Cardiac muscle cell (in vitro differentiated cells and primary cell): ENCODE measurements around the gene OR52A5. TPM values are rescaled to one million over a fixed set of nuclear protein-coding genes. Genes with fewer than 3 reads are reported as not detected.

Experiments
- DNase-seq, 2 donors: peaks; one replicate each; pipeline versions ENCODE4 v3.0.0 to v3.0.0-alpha.2; 2010 to 2017; ENCODE audit warnings: low read depth in 1 of 2, low spot score in 1 of 2
- H3K27ac ChIP-seq: fragments of 200-600 bp; sonication (generic); 2 replicates; pipeline ENCODE4 v1.5.1; 2016
- H3K27me3 ChIP-seq: fragments of 200-600 bp; sonication (generic); 2 replicates; pipeline ENCODE4 v1.6.0; 2016; ENCODE audit warnings: control low read depth
- H3K36me3 ChIP-seq: fragments of 200-600 bp; sonication (generic); 2 replicates; pipeline ENCODE4 v1.5.1; 2016; ENCODE audit warnings: control low read depth
- H3K4me1 ChIP-seq: fragments of 200-600 bp; sonication (generic); 2 replicates; pipeline ENCODE4 v1.8.1; 2017; ENCODE audit warnings: low read depth, mild to moderate bottlenecking, mixed run types
- H3K4me3 ChIP-seq: fragments of 200-600 bp; sonication (generic); 2 replicates; pipeline ENCODE4 v1.5.1; 2016; ENCODE audit warnings: mild to moderate bottlenecking
- H3K9me3 ChIP-seq: fragments of 200-600 bp; sonication (generic); 2 replicates; pipeline ENCODE4 v1.5.1; 2017; ENCODE audit warnings: low read depth, mild to moderate bottlenecking, control low read depth
- CTCF ChIP-seq: IDR thresholded peaks from 2 replicates; pipeline ENCODE4 v1.5.1; 2012; ENCODE audit warnings: low read depth, mild to moderate bottlenecking, low read length
- polyA plus RNA-seq: library from polyadenylated mRNA; unstranded; fragments of >200 nt; fragmentation: Nextera tagmentation; extraction: Ambion mirVana; gene quantifications from 2 replicates; pipeline ENCODE4 v1.2.1, GENCODE V29; 2016
- total RNA-seq: library from RNA; depleted of rRNA; stranded (reverse); fragments of >200 nt; gene quantifications from 2 replicates; pipeline ENCODE4 v1.2.3, GENCODE V29; 2016

Gene OR52A5
- total and polyA plus RNA-seq, 2 experiments from 2014 or later: not detected

- no peak overlapping the region for H3K4me3 ChIP-seq
- H3K9me3 ChIP-seq: no peaks in the 10 kb centered on the region
- no peak for DNase-seq
- no peak overlapping the region for H3K27ac ChIP-seq
- H3K36me3 ChIP-seq: no peaks in the 10 kb centered on the region
- no peaks in the 10 kb centered on the region for H3K27me3 ChIP-seq
- H3K4me1 ChIP-seq: no peaks in the 10 kb centered on the region
- TF ChIP-seq CTCF: no peak
These were observed 19.3 kb downstream of the OR52A5 start for GRCh38 chr11:5118893-5119292.

- no peak for TF ChIP-seq CTCF
- DNase-seq: no peak
- Histone ChIP-seq H3K4me1 (no peaks in the 10 kb centered on the region), H3K9me3 (no peaks in the 10 kb centered on the region), H3K36me3 (no peaks in the 10 kb centered on the region), H3K27ac (no peak overlapping the region), H3K27me3 (no peaks in the 10 kb centered on the region), H3K4me3 (no peak overlapping the region)
These were observed 20.6 kb downstream of the OR52A5 start for GRCh38 chr11:5117588-5117987.

GRCh38 chr11:5115339-5115738, 22.8 kb downstream of the OR52A5 start:
- Histone ChIP-seq H3K4me3 (no peak overlapping the region), H3K4me1 (no peaks in the 10 kb centered on the region), H3K27me3 (no peaks in the 10 kb centered on the region), H3K9me3 (no peaks in the 10 kb centered on the region), H3K36me3 (no peaks in the 10 kb centered on the region), H3K27ac (no peak overlapping the region)
- DNase-seq: no peak
- no peak for TF ChIP-seq CTCF

GRCh38 chr11:5107285-5107684, 30.9 kb downstream of the OR52A5 start:
- TF ChIP-seq CTCF: no peak
- no peaks in the 10 kb centered on the region for H3K27me3 ChIP-seq
- H3K36me3 ChIP-seq: no peaks in the 10 kb centered on the region
- no peak overlapping the region for H3K27ac ChIP-seq
- H3K9me3 ChIP-seq: no peaks in the 10 kb centered on the region
- no peaks in the 10 kb centered on the region for H3K4me1 ChIP-seq
- DNase-seq: no peak
- H3K4me3 ChIP-seq: no peak overlapping the region

GRCh38 chr11:5103066-5103465, 35.1 kb downstream of the OR52A5 start:
- no peak for DNase-seq
- no peak for TF ChIP-seq CTCF
- Histone ChIP-seq H3K27ac (no peak overlapping the region), H3K9me3 (no peaks in the 10 kb centered on the region), H3K4me3 (no peak overlapping the region), H3K27me3 (no peaks in the 10 kb centered on the region), H3K36me3 (no peaks in the 10 kb centered on the region), H3K4me1 (no peaks in the 10 kb centered on the region)

- Histone ChIP-seq H3K4me3 (no peak overlapping the region), H3K27me3 (no peaks in the 10 kb centered on the region), H3K36me3 (no peaks in the 10 kb centered on the region), H3K27ac (no peak overlapping the region), H3K4me1 (no peaks in the 10 kb centered on the region), H3K9me3 (no peaks in the 10 kb centered on the region)
- no peak for TF ChIP-seq CTCF
- DNase-seq: no peak
These were observed 35.9 kb downstream of the OR52A5 start for GRCh38 chr11:5102246-5102645.
